GM18861 (cell line): ENCODE measurements around the gene AGPS.
"Not testable (repeated sequence)": the region's sequence is repeated elsewhere in the genome, so short reads cannot be mapped to it uniquely, and the experiment has no call there.

Experiments used
- ATAC-seq: cut with Tn5 transposase; IDR thresholded peaks from one replicate; pipeline ENCODE4 v1.9.1; 2021; ENCODE audit not compliant: unreplicated experiment

Gene AGPS

DNA sequence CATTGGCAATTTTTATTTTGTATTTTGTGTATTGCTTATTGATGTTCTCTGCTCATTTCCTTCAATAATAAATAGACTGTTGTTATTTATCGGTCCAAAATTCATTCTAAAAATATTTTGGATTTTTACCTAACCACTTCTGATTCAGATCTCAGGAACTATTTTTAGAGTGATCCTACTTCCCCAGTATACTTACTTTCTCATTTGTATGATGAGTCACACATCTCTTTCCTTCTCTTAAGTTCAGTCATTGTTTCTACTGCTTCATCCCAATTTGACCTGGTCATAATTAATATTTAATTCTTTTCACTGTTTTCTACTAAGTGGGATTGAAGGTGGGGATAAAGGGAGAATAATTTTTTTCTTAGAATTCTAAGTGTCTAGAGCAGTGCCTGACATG lies 75.1 kb downstream of the AGPS start:
- no peak for ATAC-seq

DNA sequence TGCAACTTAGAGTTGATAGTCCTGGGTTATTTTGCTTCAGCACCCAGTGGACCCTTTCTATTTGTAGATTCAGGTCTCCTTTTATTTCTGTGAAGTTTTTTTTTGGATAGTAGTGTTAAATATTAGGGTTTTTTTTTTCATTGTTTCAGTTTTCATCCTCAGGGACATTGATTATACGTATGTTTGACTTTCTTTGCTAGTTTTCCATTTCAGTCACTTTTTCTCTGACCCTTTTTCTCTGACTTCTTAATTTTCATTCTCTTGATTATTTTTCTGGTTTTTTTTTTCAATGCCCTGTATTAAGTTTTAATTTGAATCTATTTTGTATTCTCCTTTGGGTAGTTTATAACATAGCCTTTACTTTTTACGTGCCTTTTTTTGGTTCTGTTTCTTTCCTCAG lies 79.4 kb downstream of the AGPS start:
- ATAC-seq: no peak

DNA sequence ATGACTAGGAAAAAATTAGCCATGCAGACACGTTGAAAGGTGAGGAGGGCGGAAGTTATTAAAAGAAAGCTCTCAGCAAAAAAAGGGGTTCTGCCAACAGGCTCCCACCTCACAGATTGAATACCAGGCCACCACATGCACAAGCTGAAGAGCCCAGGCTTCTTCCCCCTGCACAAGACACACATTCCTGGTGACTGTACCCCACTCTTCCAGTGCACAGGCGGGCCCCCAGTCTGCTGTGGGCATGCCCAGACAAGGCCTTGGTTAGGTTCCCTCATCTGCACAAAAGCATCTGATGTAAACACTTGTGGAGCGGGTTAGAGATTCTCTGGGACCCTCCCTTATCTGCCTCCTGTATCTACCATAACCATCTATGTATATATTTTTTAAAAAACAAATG lies 81.7 kb downstream of the AGPS start:
- no peak for ATAC-seq

DNA sequence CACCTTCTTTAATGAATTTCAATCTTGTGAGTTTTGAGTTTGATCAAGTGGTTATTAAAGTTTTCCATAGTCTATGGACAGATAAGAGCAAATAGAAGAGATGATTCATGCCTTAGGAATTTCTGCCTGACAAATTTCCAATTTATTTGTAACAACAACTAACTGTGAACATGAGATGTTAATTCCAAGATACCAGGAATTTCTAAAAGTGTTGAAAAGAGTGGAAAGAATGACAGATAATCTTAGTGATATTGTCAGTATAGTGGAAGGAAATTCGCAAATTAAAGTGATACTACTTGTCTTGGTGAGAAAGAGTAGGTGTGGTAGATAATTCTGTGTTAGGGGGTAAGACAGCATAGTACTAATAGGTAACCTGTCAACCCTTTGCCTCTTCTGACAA lies 82.4 kb downstream of the AGPS start:
- no peak for ATAC-seq

DNA sequence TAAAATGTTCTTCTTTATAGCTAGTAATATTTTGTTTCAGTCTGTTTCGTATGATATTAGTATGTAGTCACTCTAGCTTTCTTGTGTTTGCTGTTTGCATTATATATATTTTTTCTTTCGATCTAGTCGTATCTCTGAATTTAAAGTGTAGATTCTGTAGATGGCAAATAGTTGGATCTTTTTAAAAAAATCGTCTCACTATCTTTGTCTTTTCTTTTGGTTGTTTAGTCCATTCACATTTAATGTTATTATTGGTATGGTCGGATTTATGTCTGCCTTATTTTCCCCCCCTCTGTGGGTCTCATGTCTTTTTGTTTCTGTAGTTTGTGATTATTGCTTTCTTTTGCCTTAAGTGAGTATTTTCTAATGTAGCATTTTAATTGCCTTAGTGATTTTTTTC lies 84.3 kb downstream of the AGPS start:
- ATAC-seq: no peak

DNA sequence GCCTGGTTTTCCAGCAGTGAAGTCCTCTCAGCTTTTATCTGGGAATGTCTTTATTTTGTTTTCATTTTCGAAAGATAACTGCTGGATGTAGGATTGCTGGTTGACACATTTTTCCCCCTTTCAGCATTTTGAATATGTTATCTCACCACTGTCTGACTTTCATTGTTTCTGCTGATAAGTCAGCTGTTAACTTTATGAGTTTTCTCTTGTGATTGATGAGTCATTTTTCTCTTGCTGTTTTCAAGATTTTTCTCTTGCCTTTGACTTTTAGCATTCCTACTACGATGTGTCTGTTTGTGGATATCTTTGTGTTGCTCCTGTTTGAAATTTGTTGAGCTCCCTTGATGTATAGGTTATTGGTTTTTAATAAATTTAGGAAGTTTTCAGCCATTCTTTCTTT lies 85.5 kb downstream of the AGPS start:
- ATAC-seq: no peak

DNA sequence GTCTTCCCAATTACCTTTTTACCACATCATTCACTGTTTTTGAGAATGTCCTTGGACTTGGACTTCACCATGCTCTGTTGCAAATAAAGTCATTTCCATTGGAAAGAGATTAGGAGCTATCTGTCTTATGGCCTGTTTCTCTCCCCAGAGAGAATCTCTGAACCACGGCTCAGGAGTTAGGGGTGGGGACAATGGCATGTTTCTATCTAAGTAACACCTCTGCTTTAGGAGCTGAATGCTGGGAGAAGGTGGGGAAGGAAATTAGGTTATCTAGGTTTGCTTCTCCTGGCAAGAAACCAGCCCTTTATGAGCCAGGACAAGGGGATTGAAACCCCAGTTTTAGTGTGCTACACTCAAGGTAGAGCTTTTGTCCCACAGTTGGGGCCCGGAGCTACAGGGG lies 86.3 kb downstream of the AGPS start:
- ATAC-seq: no peak

DNA sequence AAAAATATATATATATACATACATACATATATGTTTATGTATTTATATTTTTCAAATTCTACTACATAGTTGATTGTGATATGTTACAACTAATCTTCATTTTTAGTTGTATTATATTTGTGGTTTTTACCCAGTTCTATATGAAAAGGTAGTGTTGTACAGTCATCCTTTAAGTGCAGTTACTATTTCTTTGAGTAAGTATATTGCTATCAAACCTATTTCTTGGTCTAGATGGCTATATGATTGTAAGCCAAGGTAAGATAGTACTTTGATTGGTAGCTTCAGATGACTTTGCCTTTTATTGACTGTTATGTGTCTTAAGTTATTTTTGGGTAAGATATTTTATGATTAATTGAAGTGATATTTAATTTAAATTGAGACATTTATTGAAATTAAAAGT lies 89.6 kb downstream of the AGPS start:
- ATAC-seq: no peak

DNA sequence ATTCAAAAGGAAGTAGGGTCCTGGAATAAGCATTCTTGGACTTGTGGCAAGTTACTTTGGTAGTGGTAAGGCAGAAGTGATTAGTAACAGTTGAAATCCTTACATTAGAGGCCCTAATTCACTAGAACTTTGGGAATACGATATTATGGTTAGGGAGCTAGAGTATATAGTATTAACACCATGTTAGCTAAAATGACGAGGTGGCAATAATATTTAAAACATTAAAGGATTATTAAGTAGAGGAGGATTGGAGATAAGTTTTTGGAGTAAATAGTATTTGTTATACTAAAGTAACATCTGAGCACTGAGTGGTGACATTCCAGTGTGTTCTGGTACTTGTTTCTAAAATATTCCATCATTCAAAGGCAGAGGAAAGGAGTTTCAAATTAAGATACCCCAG lies 91.0 kb downstream of the AGPS start:
- no peak for ATAC-seq

DNA sequence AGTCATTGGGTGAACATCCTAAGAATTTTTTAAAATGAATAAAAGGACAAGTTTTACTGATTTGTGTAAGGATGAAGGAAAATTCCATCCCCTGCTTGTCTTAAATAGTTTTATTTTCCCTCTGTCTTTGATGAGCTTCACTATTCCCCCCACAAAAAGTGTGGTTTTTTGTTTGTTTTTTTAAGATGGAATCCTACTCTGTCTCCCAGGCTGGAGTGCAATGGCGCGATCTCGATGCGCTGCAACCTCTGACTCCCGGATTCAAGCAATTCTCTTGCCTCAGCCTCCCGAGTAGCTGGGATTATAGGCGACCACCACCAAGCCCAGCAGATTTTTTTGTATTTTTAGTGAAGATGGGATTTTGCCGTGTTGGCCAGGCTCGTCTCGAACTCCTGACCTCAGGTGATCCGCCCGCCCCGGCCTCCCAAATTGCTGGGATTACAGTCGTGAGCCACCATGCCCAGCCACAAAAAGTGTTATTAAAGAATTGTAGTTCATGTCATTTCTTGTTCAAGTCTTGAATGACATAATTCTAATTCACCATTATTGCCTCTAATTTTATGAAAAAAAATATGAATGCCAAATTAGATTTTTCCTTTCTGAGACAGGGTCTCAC lies 91.7 kb downstream of the AGPS start:
- ATAC-seq: no peak

DNA sequence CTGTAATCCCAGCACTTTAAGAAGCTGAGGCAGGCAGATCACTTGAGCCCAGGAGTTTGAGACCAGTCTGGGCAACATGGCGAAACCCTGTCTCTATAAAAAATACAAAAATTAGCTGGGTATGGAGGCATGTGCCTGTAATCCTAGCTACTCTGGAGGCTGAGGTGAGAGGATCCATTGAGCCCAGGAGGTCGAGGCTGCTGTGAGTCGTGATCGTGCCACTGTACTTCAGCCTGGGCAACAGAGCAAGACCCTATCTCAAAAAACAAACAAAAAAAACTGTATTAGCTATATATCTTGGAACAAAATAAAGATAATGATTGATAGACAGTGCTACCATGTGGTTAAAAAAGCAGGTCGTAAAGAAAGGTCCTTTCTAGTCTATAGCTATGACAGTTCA lies 93.1 kb downstream of the AGPS start:
- not testable (repeated sequence) for ATAC-seq

DNA sequence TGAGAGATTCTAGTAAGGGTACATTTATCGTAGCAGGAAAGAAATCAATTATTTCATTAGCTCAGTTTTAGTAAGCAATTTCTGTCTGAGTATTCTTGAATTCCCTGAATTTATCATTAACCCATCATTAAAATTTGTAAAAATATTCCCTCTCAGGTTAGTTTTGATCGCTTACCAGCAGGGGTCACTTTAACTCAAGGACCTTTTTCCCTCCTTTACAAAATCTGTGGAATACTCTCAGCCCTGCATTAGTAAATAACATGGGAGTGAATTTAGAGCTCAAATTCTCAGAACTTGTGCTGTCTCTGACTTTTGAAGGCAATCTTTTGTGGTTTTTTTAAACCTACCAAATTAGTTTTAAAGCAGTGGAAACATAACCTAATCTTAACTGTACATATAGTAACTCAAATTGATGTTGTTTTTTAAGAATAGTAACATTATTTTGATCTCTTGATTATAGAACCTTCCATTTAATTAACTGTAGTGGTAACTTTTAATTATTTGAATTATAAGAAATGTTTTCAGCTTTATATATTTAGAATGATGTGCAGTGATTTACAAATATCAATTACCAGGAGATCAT lies 97.2 kb downstream of the AGPS start:
- ATAC-seq: no peak

DNA sequence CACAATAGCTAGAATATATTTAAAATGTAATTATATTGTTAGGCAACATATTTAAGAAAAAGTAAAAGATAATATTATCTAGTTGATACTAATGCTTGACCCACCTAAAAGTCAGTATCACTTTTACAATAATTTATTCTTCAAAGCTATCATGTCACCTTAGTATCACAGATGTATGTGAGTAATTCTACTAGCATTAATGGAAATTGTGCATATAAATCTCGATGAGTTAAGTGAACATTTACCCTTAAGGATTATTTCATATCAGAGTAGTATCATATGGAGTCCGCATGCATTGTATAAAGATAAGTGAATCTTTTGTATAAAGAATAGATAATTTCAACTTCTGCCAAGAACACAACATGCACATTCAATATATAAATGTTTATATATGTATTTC lies 103.4 kb downstream of the AGPS start:
- no peak for ATAC-seq

DNA sequence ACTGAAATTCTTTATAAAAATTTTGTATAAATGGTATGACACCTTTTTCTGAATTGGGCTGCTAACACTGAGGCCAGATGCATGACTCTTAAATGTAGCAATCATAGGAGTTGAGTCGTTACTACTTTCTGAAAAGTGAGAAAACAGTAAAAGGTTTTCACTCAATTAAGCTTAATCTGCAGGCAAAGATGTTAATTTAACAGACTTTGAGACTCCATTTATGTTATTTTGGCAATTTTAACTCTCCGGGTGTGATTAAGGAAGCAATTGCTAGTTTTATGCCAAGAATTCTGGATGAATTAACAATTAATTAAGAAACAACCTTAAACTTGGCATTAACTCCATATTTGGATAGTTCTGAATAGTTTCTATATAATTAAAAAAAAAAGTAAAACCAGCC lies 104.3 kb downstream of the AGPS start:
- ATAC-seq: no peak

DNA sequence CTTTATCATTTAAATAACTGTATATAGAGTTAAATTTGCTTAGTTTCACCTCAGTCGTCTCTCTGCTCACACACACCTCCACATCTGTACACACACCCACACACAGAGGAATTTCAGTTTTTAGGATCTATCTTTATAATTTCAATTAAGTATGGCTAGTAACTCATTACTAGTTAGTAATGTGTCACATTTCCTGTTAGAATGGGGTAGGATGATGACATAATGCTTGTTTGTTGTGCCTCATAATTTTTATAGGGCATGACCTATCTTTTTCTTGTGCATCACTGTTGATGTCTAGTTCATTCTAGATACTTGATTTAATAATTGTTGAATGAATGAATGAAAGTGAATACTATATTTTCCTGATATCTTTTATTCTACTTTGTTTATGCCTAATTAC lies 108.6 kb downstream of the AGPS start:
- no peak for ATAC-seq

DNA sequence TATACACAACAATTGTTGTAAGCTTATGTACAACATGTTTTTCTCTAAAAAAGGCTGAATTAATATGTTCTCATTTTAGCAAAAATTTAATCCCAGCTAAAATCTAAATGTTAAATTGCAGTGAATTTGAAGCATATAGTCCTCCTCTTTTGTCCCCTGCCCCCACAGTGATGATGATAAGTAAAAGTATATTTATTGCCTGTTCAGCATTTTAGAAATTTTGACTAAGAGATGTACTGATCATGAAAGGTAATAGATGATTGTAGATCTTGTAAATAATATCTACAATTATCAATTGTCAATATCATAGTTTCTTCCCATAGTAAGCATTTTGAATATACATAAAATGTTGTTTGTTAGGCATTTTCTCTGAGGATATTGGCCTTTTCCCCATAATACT lies 113.9 kb downstream of the AGPS start:
- ATAC-seq: no peak

DNA sequence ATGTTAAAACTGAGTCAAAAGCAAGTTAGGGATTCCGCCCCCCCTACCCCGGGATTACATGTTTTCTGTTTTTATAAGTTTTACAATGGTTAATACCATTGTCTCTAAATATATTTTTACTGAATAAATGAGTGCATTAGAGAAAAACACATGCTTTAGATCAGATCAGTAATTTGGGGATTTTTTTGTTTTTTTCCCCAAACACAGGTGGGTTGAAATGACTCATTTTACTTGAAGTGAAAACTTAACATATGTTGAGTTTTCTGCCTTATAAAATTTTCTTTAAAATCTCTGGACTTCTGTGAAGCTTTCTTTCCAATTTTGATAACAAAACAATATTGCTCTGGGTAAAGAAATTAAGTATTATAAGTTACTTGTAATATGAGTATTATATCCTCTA lies 114.4 kb downstream of the AGPS start:
- ATAC-seq: no peak

DNA sequence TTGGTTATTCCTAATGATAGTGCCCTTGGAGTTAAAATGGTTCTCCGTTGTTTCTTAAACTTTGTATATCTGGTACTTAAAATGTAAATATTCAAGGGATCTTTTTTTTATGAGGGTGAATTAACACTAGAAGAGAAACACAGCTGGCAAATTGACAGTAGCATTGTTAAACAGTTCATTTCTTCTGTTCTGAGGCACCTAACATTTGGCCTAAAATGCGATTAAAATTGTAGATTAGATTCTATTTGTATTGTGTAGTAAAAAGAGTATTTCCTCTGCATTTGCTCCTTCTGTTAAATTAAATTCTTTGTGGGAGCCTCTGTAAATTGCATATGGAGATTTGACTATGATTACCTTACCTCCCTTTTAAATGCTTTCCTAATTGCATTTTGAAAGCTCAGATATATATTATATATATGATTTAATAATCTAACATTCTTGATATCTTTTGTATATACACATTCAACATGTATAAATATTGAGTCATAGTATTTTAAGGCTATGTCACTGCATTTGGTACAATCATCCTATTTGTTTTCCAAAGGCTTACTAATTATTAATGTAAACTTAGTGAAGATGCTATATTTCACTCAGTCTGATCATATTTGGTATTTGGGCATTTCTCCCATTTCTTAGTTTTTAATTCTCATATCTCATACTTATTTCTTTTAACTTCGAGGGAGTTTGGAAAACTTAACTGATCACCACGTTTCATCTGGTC lies 124.4 kb downstream of the AGPS start:
- ATAC-seq: no peak

DNA sequence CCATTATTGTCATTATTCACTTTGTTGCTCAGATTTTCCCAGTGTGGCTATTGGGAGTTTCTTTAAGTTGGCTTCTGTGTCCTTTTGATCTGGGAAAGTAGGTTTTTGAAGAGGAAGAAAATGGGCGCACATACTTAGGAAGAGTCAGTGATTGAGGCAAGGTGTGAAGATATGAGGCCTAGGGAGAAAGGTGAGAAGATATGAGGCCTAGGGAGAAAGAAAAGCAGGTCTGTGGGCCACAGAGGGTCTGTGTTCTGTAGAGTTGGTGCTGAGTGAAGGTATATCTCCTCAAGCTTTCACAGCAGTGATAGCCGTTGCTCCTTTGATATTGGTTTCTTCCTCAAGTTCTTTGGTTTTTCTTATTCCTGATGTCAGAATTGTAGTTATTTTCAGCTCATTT lies 126.2 kb downstream of the AGPS start:
- no peak for ATAC-seq

DNA sequence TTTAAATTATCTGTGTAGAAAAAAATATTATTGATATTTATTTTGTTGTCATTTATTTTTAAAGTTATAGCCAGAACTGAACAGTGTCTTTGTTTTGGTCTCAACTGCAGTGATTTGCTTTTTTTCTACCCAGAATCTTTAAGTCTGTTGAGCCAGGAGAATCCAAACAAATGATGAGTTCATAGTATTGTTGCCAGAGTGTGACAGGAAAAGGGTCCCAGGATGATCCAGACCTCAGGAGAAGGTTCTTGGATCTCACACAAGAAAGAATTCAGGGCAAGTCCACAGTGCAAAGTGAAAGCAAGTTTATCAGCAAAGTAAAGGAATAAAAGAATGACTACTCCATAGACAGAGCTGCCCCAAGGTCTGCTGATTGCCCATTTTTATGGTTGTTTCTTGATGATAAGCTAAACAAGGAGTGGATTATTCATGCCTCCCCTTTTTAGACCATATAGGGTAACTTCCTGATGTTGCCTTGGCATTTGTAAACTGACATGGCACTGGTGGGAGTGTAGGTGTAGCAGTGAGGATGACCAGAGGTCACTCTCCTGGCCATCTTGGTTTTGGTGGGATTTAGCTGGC lies 127.1 kb downstream of the AGPS start:
- ATAC-seq: no peak

DNA sequence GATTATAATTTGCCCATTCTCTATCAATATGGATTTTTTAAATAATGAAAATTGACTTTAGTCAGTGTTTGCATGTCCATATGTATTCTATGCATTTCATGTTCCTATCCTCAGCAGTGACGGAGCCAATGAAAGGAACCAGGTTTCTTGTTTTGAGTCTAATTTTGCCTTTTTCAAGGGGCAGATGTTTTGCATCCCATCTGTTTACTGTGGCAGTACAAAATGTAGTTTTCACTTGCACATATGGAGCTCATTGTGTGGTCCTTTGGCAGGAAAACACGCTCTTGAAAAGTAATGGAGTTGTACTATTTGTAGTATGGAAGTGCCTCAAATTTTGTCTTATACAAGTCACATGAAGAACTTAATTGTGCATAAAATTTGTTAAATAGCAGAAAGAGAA lies 127.8 kb downstream of the AGPS start:
- ATAC-seq: no peak

DNA sequence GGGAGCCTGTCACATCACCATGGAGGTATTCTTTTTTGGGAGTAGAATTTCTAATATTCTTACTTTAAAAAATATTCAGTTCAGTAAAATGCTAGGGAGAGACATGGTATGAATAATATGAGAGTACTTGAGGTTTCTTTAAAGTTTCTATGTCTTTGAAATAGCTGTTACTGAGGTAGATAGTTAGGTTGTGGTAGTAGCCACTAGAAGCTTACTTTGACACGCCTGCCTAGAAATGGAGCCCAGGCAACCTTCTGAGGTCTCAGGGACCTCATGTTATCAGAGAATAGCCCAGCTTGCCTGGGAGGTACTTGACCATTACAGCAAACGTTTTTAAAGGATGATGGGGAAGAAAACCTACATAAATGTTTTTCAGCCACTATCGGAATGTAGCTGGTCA lies 131.2 kb downstream of the AGPS start:
- no peak for ATAC-seq
